Measurements from ENCODE around the gene SEC23B. TPM values are rescaled to one million over a fixed set of nuclear protein-coding genes. Genes with fewer than 3 reads are reported as not detected.
"Not testable (repeated sequence)": the region's sequence is repeated elsewhere in the genome, so short reads cannot be mapped to it uniquely, and the experiment has no call there.

The SEC23B gene
- polyA plus RNA-seq, 1 donor (not counting 4 experiments of a cell fraction or from before 2014, with no cell fraction given): 102 TPM

GRCh38 chr20:18524646-18525045, 16.9 kb downstream of the SEC23B start:
- no peak overlapping the region for H2AFZ ChIP-seq (ENCODE audit: control insufficient read depth, low read length)
- peaks cover 30 to 52% of the 10 kb centered on the region in 2 experiments for H3K36me3 ChIP-seq (ENCODE audit: control insufficient read depth in 2 of 2, extremely low read depth in 1 of 2, insufficient read depth in 2 of 2, low read length in 2 of 2)
- H3K4me2 ChIP-seq (ENCODE audit: control insufficient read depth, extremely low read depth, insufficient read depth, low read depth, low read length): no peak overlapping the region
- no peak for TF ChIP-seq EZH2 (IDR thresholded peaks at IDR 0.05; ENCODE audit: low read length)
- no peak for TF ChIP-seq CTCF (optimal IDR thresholded peaks at IDR 0.05 in 1 of 3, IDR thresholded peaks at IDR 0.05 in 1 of 3, conservative IDR thresholded peaks at IDR 0.05 in 1 of 3; ENCODE audit: extremely low read depth in 1 of 3, insufficient read depth in 2 of 3, low read length in 3 of 3)
- H4K20me1 ChIP-seq (ENCODE audit: control insufficient read depth, extremely low read depth, insufficient read depth, low read length): no peaks in the 10 kb centered on the region
- dilution Hi-C loops (cut with MboI; ENCODE audit: extremely low pct_ligation_motif_present, low sequenced_read_pairs): no loop called here
- no peaks in the 10 kb centered on the region for H3K9me3 ChIP-seq (ENCODE audit: control insufficient read depth, low read depth, low read length)
- peak; percentile 67 for DNase-seq (ENCODE audit: low read depth, low spot score)
- H3K4me3 ChIP-seq (ENCODE audit: control insufficient read depth in 2 of 3, extremely low read depth in 1 of 3, insufficient read depth in 2 of 3, low read depth in 1 of 3, low read length in 3 of 3): no peak overlapping the region
- peak overlapping the region; percentile 85 for H3K27ac ChIP-seq (ENCODE audit: control insufficient read depth, insufficient read depth, low read length)
- H3K9me1 ChIP-seq (ENCODE audit: control insufficient read depth, extremely low read depth, insufficient read depth, low read length): no peaks in the 10 kb centered on the region
- peak; percentile 83 for FAIRE-seq
- H3K9ac ChIP-seq (ENCODE audit: control insufficient read depth, extremely low read depth, insufficient read depth, low read length): peak overlapping the region; percentile 14
- H3K79me2 ChIP-seq (ENCODE audit: control insufficient read depth, insufficient read depth, low read length): peaks cover 4% of the 10 kb centered on the region
- peaks cover 23% of the 10 kb centered on the region for H3K4me1 ChIP-seq (ENCODE audit: control insufficient read depth, extremely low read depth, insufficient read depth, low read length)
- H3K27me3 ChIP-seq (ENCODE audit: control insufficient read depth, extremely low read depth, insufficient read depth, low read length): no peaks in the 10 kb centered on the region

- H3K4me2 ChIP-seq (ENCODE audit: control insufficient read depth, extremely low read depth, insufficient read depth, low read depth, low read length); H4K20me1 ChIP-seq (ENCODE audit: control insufficient read depth, extremely low read depth, insufficient read depth, low read length); H2AFZ ChIP-seq (ENCODE audit: control insufficient read depth, low read length); H3K27ac ChIP-seq (ENCODE audit: control insufficient read depth, insufficient read depth, low read length); H3K79me2 ChIP-seq (ENCODE audit: control insufficient read depth, insufficient read depth, low read length); H3K9me1 ChIP-seq (ENCODE audit: control insufficient read depth, extremely low read depth, insufficient read depth, low read length); H3K4me3 ChIP-seq (ENCODE audit: control insufficient read depth in 2 of 3, extremely low read depth in 1 of 3, insufficient read depth in 2 of 3, low read depth in 1 of 3, low read length in 3 of 3); FAIRE-seq; DNase-seq (ENCODE audit: low read depth, low spot score); dilution Hi-C loops (cut with MboI; ENCODE audit: extremely low pct_ligation_motif_present, low sequenced_read_pairs); H3K9me3 ChIP-seq (ENCODE audit: control insufficient read depth, low read depth, low read length); H3K27me3 ChIP-seq (ENCODE audit: control insufficient read depth, extremely low read depth, insufficient read depth, low read length); H3K9ac ChIP-seq (ENCODE audit: control insufficient read depth, extremely low read depth, insufficient read depth, low read length): not testable (repeated sequence)
- H3K36me3 ChIP-seq (ENCODE audit: control insufficient read depth in 2 of 2, extremely low read depth in 1 of 2, insufficient read depth in 2 of 2, low read length in 2 of 2): peaks cover 36 to 65% of the 10 kb centered on the region in 2 experiments
- peaks cover 23% of the 10 kb centered on the region for H3K4me1 ChIP-seq (ENCODE audit: control insufficient read depth, extremely low read depth, insufficient read depth, low read length)
These were observed 19.0 kb downstream of the SEC23B start for GRCh38 chr20:18526761-18527160.

- H4K20me1 ChIP-seq (ENCODE audit: control insufficient read depth, extremely low read depth, insufficient read depth, low read length): no peaks in the 10 kb centered on the region
- FAIRE-seq: no peak
- no peak overlapping the region for H3K9ac ChIP-seq (ENCODE audit: control insufficient read depth, extremely low read depth, insufficient read depth, low read length)
- peaks cover 37 to 65% of the 10 kb centered on the region in 2 experiments for H3K36me3 ChIP-seq (ENCODE audit: control insufficient read depth in 2 of 2, extremely low read depth in 1 of 2, insufficient read depth in 2 of 2, low read length in 2 of 2)
- no peaks in the 10 kb centered on the region for H3K9me3 ChIP-seq (ENCODE audit: control insufficient read depth, low read depth, low read length)
- H3K9me1 ChIP-seq (ENCODE audit: control insufficient read depth, extremely low read depth, insufficient read depth, low read length): no peaks in the 10 kb centered on the region
- dilution Hi-C loops (cut with MboI; ENCODE audit: extremely low pct_ligation_motif_present, low sequenced_read_pairs): no loop called here
- peaks cover 23% of the 10 kb centered on the region for H3K4me1 ChIP-seq (ENCODE audit: control insufficient read depth, extremely low read depth, insufficient read depth, low read length)
- TF ChIP-seq CTCF (optimal IDR thresholded peaks at IDR 0.05 in 1 of 3, IDR thresholded peaks at IDR 0.05 in 1 of 3, conservative IDR thresholded peaks at IDR 0.05 in 1 of 3; ENCODE audit: extremely low read depth in 1 of 3, insufficient read depth in 2 of 3, low read length in 3 of 3) (no peak), EZH2 (IDR thresholded peaks at IDR 0.05; ENCODE audit: low read length) (no peak)
- H3K4me3 ChIP-seq (ENCODE audit: control insufficient read depth in 2 of 3, extremely low read depth in 1 of 3, insufficient read depth in 2 of 3, low read depth in 1 of 3, low read length in 3 of 3): no peak overlapping the region
- peaks cover 1% of the 10 kb centered on the region for H3K79me2 ChIP-seq (ENCODE audit: control insufficient read depth, insufficient read depth, low read length)
- no peak overlapping the region for H3K4me2 ChIP-seq (ENCODE audit: control insufficient read depth, extremely low read depth, insufficient read depth, low read depth, low read length)
- no peak for DNase-seq (ENCODE audit: low read depth, low spot score)
- no peaks in the 10 kb centered on the region for H3K27me3 ChIP-seq (ENCODE audit: control insufficient read depth, extremely low read depth, insufficient read depth, low read length)
- H3K27ac ChIP-seq (ENCODE audit: control insufficient read depth, insufficient read depth, low read length): peak overlapping the region; percentile 44
- H2AFZ ChIP-seq (ENCODE audit: control insufficient read depth, low read length): no peak overlapping the region
These were observed 19.6 kb downstream of the SEC23B start for GRCh38 chr20:18527339-18527738.

Measured in keratinocyte (primary cell).